HG02840 (cell line): ENCODE results near the gene DENND2D.

ENCODE experiments used
- ATAC-seq: cut with Tn5 transposase; IDR thresholded peaks from one replicate; pipeline ENCODE4 v1.9.1; 2021; ENCODE audit warnings: mild to moderate bottlenecking, moderate library complexity, moderate number of reproducible peaks; ENCODE audit not compliant: unreplicated experiment, low FRiP score

The DENND2D gene

DNA sequence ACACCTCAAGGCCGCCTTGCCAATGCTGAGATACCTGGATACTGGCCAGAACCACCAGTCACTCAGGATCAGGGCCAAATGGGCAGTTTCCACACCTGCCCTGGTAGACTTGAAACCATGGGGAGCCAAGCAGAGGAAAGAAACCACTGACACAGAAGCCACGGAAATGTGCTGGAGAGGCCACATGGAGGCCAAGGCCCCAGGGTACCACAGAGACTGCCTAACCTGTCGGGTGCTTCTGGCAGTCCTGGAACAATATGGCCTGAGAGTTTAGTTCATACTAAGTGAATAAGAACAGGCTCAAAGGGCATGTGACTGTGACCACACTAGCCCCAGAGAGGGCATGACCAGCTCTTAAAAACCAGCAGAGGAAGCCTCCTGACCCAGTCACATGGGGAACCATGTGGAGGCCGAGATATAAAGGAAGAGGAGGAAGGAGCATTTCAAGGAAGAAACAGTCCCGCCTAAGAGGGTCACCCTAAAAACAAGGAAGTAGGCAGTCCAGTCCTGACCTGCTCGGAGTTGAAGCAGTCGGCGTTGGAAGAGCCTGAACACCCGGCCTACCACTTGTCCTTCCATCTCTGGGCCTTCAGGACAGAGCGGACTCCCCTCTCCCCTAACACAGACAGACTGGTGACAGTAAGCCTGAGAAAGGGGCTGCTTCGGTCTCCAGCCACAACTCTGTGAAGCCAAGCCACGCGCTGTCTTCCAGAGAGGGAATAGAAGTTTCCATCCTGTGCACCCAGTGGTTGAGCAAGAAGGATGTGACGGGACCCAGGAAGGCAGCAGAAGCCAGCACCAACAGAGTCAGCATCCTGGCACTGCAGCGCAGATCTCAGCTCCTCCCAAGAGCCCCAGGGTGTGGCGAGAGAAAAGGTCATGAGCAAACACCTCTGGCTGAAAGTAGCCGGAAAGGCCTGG lies at the start of gene DENND2D:
Gene DENND2D, minus strand, starts transcription at position 766 of the 921 bp plus-strand sequence. Its CDS starts 187 bp downstream, at position 579.
- ATAC-seq, result no peak

DNA sequence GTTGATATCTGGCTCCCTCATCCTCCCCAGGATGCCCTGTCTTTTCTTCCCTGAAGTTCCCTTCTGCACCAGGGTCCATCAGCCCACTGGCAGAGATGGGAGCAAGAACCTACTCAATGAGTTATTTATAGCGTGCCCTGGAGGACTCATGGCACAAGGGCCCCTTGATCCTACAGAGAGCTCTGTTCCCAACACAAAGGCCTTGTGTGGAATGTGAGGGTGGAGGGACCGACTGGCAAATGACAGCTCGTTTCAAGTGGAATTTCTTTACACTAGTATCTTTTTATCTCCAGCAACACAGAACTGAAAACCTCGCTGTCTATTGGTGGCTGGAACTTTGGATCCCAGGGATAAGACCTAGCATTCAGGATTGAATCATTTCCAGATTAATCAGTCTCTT lies 49.5 kb upstream of the DENND2D start:
- ATAC-seq, result no peak

DNA sequence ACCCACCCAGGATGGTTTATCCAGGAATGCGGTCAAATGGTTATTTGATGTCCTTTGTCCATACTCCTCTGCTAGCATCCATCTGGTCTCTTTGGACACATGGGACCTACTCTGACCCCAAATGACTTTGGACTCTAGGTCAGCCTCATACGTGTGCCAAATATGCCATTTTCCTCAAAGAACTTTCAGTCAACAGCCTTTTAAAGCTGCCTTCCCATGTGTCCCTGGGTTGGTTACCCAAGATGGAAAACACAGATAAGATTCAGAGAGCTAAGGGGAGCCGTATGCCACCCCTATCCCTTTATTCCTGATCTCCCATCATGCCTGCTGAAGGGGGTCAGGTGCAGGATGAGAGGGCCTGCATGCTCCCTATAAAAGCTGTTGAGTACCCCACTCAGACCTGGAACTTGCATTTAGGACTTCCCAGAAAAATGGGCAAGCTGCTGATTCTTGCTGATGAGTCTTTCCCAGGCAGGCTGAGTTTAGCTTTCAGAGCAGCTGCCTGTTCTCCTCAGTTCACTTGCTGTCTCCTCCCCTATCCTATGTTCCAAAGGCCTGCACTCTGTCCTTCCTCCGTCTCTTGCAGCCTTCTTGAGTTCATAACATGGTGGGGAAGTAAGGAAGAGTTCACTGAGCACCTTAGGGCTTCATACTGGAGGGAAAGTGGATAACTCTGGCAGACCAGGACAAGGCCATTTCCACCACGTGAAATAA lies 46.8 kb upstream of the DENND2D start:
- ATAC-seq, result no peak

DNA sequence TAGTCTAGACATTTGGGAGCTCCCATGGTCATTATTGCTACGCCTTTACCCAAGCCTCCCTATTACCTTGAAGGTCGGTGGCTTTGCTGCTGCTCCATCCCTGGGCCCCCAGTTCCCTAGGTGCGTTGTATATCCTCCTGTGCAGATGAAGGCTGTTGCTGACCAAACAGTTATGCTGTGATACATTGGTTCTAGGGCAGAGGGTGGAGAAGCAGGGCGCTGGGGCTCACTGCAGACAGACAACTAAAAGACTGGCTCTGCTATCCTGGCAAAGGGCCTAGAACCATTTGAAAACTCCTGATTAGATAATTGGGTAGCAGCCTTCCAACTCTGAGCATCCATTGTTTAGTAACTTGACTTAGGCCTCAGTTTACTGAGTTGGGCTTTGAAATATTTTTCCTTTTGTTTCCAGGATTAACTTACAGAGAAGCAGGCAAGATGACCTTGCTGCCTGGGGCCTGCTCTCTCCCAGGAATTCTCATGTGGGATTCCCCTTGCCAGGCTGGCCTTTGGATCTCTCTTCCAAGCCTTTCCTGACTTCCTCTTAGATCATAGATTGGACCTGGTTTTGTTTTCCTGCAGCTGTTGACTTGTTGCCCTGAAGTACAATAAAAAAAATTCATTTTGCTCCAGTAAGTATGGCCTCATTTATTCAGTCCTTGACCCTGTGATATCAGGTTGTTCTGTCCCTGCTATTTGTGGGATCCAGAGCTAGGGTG lies 42.5 kb upstream of the DENND2D start:
- ATAC-seq, result no peak

GRCh38 chr1:111241797-111242196 lies 41.4 kb upstream of the DENND2D start:
- no peak for ATAC-seq

DNA sequence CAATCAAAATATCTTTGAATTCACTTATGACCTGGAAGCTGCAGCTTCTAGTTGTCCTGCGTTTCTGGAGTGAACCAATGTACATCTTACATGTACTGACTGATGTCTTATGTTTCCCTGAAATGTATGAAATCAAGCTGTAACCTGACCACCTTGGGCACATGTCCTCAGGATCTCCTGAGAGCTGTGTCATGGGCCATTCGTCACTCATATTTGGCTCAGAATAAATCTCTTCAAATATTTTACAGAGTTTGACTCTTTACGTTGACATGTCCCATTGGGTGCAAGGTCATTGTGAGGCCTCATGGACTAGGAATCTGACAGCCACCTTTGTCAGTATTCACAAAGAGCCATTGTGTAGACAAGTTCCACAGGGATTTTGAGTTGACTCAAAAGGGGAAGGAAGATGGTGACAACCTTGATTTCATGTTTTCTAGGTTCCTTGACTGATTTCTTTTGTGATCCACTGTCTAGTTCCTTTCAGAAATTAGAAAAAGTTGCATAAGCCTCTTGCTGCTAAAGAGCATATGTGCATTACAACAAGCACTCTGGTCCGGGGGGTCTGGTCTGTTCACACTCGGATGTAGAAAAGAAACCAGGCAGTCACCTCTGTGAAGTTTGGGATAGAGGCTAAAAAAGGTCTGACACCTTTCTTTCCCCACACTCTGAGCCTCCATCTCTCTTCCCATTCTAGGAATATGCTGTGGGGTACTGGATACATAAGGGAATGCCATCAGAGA lies 37.8 kb upstream of the DENND2D start:
- ATAC-seq, result no peak

DNA sequence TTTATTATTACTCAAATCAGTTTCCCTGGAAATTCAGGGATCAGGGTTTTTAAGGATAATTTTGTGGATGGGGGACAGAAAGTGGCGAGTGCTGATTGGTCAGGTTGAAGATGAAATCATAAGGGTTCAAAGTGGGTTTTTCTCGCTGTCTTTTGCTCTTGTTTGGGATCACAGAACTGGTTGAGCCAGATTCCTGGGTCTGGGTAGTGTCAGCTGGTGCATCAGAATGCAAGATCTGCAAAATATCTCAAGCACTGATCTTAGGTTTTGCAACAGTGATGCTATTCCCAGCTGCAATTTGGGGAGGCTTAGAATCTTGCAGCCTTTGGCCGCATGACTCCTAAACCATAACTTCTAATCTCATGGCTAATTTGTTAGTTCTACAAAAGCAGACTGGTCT lies 36.4 kb upstream of the DENND2D start:
- ATAC-seq, result no peak

DNA sequence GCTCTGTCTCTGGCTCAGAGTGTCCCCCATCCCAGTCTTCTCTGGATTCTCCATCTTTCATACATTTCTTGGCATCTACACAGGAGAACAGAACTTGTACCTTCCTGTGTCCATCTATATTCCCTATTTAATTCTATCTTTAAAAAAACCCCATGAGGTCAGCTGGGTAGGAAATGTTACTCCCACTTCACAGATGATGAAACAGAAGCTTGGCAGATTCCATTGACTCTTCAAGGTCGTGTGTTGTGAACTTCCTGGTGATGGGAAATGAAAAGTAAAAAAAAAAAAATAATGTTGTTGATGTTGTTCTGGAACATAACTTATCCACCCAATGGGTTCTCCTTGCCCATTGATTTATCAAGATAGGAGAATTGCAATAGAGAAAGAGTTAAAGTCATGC lies 35.9 kb upstream of the DENND2D start:
- no peak for ATAC-seq

- ATAC-seq, result no peak
Measured at GRCh38 chr1:111234866-111235265, 34.4 kb upstream of the DENND2D start.

DNA sequence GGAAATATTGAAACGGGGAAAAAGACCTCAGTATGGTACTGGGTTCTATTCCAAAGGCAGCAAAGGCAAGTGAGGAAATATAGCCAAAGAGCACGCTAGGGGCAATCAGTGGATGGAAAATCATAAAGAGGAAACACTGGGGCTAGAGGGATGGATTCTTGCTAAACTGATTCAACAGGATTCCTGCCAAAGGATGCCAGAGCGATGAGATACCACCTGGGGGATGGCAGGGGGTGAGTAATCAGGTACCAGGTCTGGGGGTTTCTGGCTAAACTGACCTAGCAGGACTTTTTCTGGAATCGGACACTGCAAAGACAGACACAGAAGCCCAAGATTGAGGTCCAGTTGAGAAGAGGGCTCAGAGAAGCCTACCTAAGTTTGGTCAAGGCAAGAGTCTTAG lies 33.8 kb upstream of the DENND2D start:
- ATAC-seq, result no peak

DNA sequence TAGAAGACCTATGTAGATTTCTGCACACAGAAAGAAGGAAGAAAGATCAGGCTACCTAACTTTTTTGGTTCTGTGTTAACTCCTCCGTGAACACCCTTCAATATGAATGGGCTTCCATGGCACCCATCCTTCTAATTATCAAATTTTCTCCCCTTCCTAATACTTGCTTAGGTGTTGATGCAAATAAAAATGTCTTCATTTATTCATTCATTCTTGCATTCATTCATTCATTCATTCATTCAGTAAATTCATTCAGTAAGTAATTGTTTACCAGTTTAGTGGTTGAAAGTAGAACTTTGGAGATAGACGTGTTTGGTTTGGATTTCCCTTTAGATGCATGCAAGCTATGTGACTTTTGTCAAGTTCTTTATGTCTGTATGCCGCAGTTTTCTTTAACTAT lies 31.7 kb upstream of the DENND2D start:
- no peak for ATAC-seq

- ATAC-seq, result no peak
Measured at GRCh38 chr1:111228748-111229126, 28.3 kb upstream of the DENND2D start.

DNA sequence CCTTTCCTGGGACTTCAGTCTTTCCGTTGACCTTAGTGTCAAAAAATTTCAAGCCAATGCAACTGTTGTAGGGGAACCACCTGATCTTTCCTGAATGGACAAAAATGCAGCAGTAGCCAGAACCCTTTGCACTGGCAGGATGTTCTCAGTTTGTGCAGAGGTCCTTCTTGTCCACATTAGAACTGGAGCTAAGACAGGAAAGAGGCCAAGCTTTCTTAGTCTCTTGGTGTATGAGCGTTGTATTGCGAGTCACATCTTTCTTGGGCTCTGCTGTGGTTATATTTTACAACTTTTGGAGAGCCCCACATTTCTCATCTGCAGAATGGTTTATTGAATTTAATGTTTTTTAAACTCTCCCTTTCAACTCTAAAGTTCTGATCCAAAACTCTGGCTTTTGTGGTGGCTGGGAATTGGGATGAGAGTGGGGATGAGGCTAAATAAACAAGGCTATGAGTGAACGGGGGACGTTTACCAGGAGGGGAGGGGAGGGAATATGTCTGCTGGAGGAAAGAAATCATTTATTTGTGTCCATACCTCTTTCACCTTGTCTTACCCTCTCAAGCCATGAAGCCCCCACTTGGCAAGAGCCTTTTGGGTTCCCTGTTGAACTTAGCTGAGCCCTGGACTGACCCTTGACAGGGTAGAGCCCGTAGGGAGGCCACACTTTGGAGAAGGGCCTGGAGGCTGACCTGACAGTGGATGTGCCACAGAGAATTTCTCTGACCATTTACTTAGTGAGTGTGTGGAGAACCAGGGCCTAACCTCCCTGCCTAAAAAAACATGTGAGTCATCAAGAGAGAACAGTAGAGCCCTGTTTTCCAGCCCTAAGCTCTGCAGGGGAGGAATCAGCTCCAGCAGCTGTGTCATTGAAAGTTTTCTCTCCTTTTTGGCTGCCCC lies 27.7 kb upstream of the DENND2D start:
- no peak for ATAC-seq

DNA sequence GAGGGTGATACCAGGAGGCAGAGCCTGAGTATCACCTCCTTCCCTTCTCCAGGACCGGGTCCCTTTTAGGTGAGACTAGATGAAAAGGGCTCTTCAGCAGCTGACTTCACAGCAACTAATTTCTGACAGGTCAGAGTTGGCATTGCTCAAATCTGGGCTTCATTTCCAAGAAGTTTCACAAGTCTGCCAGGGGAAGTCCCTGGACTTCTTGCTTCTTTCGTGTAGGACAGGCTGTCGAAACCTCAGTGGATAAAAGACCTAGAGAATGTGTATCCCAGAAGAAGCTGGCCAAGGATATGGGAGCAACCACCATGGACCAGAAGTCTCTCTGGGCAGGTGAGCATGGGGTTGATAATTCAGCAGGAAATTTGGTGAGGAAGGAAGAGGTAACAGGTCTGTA lies 27.0 kb upstream of the DENND2D start, which contains the start of gene CHI3L2:
Gene CHI3L2, plus strand, starts transcription at position 280 of the 400 bp plus-strand sequence. Its CDS starts 17 bp downstream, at position 297.
- no peak for ATAC-seq

GRCh38 chr1:111225717-111226400 lies 25.4 kb upstream of the DENND2D start:
- no peak for ATAC-seq

GRCh38 chr1:111225091-111225490 lies 24.6 kb upstream of the DENND2D start:
- ATAC-seq, result no peak

DNA sequence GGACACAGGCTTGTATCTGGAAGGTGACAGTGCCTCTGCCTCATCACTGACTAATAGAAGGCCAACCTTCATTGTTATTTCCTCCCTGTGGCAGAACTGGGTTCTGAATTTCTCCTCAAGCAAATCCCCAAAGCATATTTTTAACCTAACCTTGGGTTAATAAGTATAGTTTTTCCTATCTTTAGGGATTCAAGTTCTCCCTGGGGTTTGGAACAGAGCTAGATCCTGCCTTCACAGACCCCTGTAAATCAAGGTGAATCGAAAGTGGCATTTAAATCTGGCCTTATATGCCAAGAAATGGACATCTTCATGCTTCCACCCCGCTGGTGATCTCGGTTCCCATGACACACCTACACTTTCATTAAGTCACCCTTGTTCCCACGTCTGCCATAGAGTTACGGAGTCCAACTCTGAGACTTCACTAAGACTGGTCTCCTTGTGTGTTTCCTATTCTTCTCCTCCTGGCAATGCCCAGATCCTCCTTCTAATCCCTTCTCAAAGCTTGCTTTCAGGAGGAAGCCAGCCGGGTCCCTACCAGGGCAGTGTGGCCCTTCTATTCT lies 22.8 kb upstream of the DENND2D start:
- ATAC-seq, result no peak
